ENCODE results near the gene ECT2. TPM values are rescaled to one million over a fixed set of nuclear protein-coding genes. Genes with fewer than 3 reads are reported as not detected.

ECT2 gene
- total RNA-seq, 2 experiments from 2014 or later, result 51.5 to 66.1 TPM

DNA sequence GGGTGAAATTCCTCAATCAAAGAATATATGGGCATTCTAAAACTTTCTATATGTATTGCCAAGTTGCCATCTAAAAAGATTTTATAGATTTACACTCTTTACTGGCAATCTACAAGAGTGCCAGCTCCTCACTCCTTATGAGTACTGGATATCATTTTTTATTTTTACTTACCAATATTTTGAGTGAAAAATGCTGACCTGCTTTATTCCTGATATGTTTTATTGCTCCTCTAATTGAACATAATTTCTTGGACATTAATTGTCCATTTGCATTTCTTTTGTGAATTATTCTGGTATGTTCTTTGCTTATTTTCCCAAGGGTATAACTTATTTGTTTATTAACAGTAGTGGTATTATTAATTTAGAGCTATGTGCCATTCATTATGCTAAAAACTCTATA is 96.8 kb downstream of the ECT2 start:
- no peaks in the 10 kb centered on the region for H3K79me2 ChIP-seq (ENCODE audit: insufficient read depth, low read depth, low read length)
- no peaks in the 10 kb centered on the region for H3K36me3 ChIP-seq (ENCODE audit: insufficient read depth, low read length)
- POLR2A ChIA-PET, result no interaction called here
- no peak overlapping the region for H3K4me3 ChIP-seq (ENCODE audit: low read depth, low read length, poor library complexity, severe bottlenecking)
- no TSS peak for BruUV-seq (replicated peaks)
- no peaks in the 10 kb centered on the region for H3K4me1 ChIP-seq (ENCODE audit: insufficient read depth, low read length, poor library complexity, severe bottlenecking)
- H3K27ac ChIP-seq (ENCODE audit: low read depth, low read length, poor library complexity, severe bottlenecking), result no peak overlapping the region
- intact Hi-C loops (cut with micrococcal nuclease; ENCODE audit: unreplicated experiment), result no loop called here
- no peak overlapping the region for H3K4me2 ChIP-seq (ENCODE audit: low read length)
- H3K9me2 ChIP-seq (ENCODE audit: insufficient read depth, low read length), result no peaks in the 10 kb centered on the region
- DNase-seq (ENCODE audit: low spot score), result no peak
- H3K9me3 ChIP-seq (ENCODE audit: low read length), result no peaks in the 10 kb centered on the region
- CTCF ChIA-PET (ENCODE audit: unreplicated experiment), result no interaction called here
- TF ChIP-seq EZH2phosphoT487 (IDR thresholded peaks at IDR 0.05; ENCODE audit: borderline replicate concordance, low read depth, low read length), result no peak
- TF ChIP-seq, protein P1, sequence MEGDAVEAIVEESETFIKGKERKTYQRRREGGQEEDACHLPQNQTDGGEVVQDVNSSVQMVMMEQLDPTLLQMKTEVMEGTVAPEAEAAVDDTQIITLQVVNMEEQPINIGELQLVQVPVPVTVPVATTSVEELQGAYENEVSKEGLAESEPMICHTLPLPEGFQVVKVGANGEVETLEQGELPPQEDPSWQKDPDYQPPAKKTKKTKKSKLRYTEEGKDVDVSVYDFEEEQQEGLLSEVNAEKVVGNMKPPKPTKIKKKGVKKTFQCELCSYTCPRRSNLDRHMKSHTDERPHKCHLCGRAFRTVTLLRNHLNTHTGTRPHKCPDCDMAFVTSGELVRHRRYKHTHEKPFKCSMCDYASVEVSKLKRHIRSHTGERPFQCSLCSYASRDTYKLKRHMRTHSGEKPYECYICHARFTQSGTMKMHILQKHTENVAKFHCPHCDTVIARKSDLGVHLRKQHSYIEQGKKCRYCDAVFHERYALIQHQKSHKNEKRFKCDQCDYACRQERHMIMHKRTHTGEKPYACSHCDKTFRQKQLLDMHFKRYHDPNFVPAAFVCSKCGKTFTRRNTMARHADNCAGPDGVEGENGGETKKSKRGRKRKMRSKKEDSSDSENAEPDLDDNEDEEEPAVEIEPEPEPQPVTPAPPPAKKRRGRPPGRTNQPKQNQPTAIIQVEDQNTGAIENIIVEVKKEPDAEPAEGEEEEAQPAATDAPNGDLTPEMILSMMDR (conservative IDR thresholded peaks at IDR 0.05; ENCODE audit: low read length), result no peak
- H2AFZ ChIP-seq (ENCODE audit: low read length), result no peak overlapping the region
- H4K20me1 ChIP-seq (ENCODE audit: insufficient read depth, low read length), result no peaks in the 10 kb centered on the region

DNA sequence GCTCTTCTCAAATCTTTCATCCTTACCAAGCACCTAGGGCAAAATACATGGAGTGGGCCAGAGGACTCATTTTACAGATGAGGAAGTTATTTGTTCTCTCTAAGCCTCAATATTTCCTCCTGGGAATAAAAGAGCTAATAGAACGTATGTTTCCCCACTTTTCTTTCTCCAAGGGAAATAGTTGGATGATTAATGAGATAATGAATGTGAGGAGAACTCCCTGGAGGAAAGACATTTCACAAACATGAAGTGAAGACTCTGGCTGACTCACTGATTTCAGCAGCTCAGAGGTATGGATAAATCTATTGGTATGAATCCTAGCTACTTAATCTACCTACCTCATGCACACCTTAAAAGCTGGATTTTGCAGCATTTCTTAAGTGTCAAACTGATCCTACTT is 98.4 kb downstream of the ECT2 start:
- POLR2A ChIA-PET, result no interaction called here

DNA sequence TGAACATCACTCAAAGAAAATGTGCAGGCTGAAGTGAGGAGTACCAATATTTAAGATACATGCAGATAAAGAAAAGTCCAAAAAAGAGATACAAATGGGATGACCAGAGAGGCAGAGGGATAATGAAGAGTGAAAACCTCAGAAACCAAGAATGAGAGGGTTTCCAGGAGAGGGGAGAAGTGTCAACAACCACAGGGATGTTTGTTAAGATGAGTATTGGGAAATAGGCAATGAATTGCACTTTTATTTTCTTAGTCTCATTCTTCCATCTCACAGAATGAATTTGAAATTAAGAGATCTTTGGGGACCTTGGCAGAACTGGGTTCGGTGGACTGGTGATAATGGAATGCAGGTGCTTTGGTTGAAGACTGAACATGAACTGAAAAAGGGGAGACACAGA is 102.5 kb downstream of the ECT2 start:
- POLR2A ChIA-PET, result no interaction called here
- H2AFZ ChIP-seq (ENCODE audit: low read length), result no peak overlapping the region
- H4K20me1 ChIP-seq (ENCODE audit: insufficient read depth, low read length), result no peaks in the 10 kb centered on the region
- no peaks in the 10 kb centered on the region for H3K4me1 ChIP-seq (ENCODE audit: insufficient read depth, low read length, poor library complexity, severe bottlenecking)
- no peaks in the 10 kb centered on the region for H3K36me3 ChIP-seq (ENCODE audit: insufficient read depth, low read length)
- no peak overlapping the region for H3K27ac ChIP-seq (ENCODE audit: low read depth, low read length, poor library complexity, severe bottlenecking)
- no peaks in the 10 kb centered on the region for H3K79me2 ChIP-seq (ENCODE audit: insufficient read depth, low read depth, low read length)
- no peak overlapping the region for H3K4me2 ChIP-seq (ENCODE audit: low read length)
- H3K9me2 ChIP-seq (ENCODE audit: insufficient read depth, low read length), result no peaks in the 10 kb centered on the region
- TF ChIP-seq, protein P1 (conservative IDR thresholded peaks at IDR 0.05; ENCODE audit: low read length), result no peak
- TF ChIP-seq EZH2phosphoT487 (IDR thresholded peaks at IDR 0.05; ENCODE audit: borderline replicate concordance, low read depth, low read length), result no peak
- no peak for DNase-seq (ENCODE audit: low spot score)
- intact Hi-C loops (cut with micrococcal nuclease; ENCODE audit: unreplicated experiment), result no loop called here
- CTCF ChIA-PET (ENCODE audit: unreplicated experiment), result no interaction called here
- H3K9me3 ChIP-seq (ENCODE audit: low read length), result no peaks in the 10 kb centered on the region
- no peak overlapping the region for H3K4me3 ChIP-seq (ENCODE audit: low read depth, low read length, poor library complexity, severe bottlenecking)
- BruUV-seq (replicated peaks), result no TSS peak

More for the DNA sequence above, 98.4 kb downstream of the ECT2 start:
- Histone ChIP-seq H3K4me3 (ENCODE audit: low read depth, low read length, poor library complexity, severe bottlenecking) (no peak overlapping the region), H3K27ac (ENCODE audit: low read depth, low read length, poor library complexity, severe bottlenecking) (no peak overlapping the region), H3K36me3 (ENCODE audit: insufficient read depth, low read length) (no peaks in the 10 kb centered on the region), H4K20me1 (ENCODE audit: insufficient read depth, low read length) (no peaks in the 10 kb centered on the region), H2AFZ (ENCODE audit: low read length) (no peak overlapping the region), H3K9me2 (ENCODE audit: insufficient read depth, low read length) (no peaks in the 10 kb centered on the region), H3K4me2 (ENCODE audit: low read length) (no peak overlapping the region), H3K4me1 (ENCODE audit: insufficient read depth, low read length, poor library complexity, severe bottlenecking) (no peaks in the 10 kb centered on the region), H3K79me2 (ENCODE audit: insufficient read depth, low read depth, low read length) (no peaks in the 10 kb centered on the region), H3K9me3 (ENCODE audit: low read length) (no peaks in the 10 kb centered on the region)
- BruUV-seq (replicated peaks), result no TSS peak
- no peak for DNase-seq (ENCODE audit: low spot score)
- CTCF ChIA-PET (ENCODE audit: unreplicated experiment), result no interaction called here
- intact Hi-C loops (cut with micrococcal nuclease; ENCODE audit: unreplicated experiment), result no loop called here
- TF ChIP-seq, protein P1 (conservative IDR thresholded peaks at IDR 0.05; ENCODE audit: low read length), result no peak
- no peak for TF ChIP-seq EZH2phosphoT487 (IDR thresholded peaks at IDR 0.05; ENCODE audit: borderline replicate concordance, low read depth, low read length)

Data from OCI-LY7 (cell line).